ENCODE data around the gene TMEM117. TPM values are rescaled to one million over a fixed set of nuclear protein-coding genes. Genes with fewer than 3 reads are reported as not detected.
A peak's percentile ranks its signal among the peaks of the same experiment; 100 is the strongest.

TMEM117 gene
- total RNA-seq, 1 donor: 22.4 TPM

DNA sequence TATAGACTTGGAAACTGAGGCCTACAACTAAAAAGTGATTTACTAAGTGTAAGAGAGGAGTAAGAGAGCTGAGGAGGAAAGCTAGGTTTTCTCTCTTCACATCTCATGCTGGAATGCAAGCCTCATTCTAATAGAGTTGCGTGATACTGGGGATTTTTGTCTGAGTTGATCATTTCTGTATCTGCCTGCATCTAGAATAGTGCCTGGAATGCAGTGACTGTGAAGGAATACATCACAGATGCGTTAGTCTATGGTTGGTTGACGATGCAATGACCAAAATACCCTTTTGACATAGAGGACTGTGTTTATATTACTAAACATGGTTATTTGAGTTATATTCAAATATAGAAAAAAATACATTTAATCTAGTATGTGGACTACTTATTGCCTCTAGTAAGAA, 9.2 kb upstream of the TMEM117 start:
- no peak for DNase-seq (ENCODE audit: insufficient read length, low spot score, missing footprints)
- no peak overlapping the region for H3K4me3 ChIP-seq (ENCODE audit: insufficient read depth, low read length)
- TF ChIP-seq, protein P1, sequence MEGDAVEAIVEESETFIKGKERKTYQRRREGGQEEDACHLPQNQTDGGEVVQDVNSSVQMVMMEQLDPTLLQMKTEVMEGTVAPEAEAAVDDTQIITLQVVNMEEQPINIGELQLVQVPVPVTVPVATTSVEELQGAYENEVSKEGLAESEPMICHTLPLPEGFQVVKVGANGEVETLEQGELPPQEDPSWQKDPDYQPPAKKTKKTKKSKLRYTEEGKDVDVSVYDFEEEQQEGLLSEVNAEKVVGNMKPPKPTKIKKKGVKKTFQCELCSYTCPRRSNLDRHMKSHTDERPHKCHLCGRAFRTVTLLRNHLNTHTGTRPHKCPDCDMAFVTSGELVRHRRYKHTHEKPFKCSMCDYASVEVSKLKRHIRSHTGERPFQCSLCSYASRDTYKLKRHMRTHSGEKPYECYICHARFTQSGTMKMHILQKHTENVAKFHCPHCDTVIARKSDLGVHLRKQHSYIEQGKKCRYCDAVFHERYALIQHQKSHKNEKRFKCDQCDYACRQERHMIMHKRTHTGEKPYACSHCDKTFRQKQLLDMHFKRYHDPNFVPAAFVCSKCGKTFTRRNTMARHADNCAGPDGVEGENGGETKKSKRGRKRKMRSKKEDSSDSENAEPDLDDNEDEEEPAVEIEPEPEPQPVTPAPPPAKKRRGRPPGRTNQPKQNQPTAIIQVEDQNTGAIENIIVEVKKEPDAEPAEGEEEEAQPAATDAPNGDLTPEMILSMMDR (IDR thresholded peaks at IDR 0.05; ENCODE audit: extremely low read depth, low read depth, low read length): no peak

DNA sequence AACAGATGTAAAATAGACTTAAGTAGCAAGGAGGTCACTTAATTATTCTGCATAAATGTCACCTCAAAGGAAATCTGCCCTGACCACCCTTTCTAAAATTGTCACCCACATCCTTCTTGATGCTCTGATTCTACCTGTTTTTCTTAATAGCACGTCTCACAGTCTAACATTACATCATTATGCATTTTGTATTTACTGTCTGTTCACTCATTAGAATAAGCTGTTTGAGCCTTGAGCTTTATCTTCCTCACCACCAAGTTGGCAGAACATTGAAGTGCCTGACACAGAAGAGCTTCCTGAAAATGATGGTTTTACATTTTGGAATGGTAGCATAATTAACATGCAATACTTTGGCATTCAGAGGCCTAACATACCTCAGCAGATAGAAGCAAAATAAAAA, 8.8 kb upstream of the TMEM117 start:
- no peak overlapping the region for H3K4me2 ChIP-seq (ENCODE audit: insufficient read depth, low read length)
- TF ChIP-seq, protein P1 (IDR thresholded peaks at IDR 0.05; ENCODE audit: extremely low read depth, low read depth, low read length): no peak
- H2AFZ ChIP-seq (ENCODE audit: low read length): no peak overlapping the region
- no peak overlapping the region for H3K27ac ChIP-seq (ENCODE audit: low read depth, low read length)
- no peaks in the 10 kb centered on the region for H3K36me3 ChIP-seq (ENCODE audit: insufficient read depth, low read length)
- no peaks in the 10 kb centered on the region for H4K20me1 ChIP-seq (ENCODE audit: insufficient read depth, low read length)
- DNase-seq (ENCODE audit: insufficient read length, low spot score, missing footprints): no peak
- H3K27me3 ChIP-seq (ENCODE audit: insufficient read depth, low read length): no peaks in the 10 kb centered on the region
- H3K79me2 ChIP-seq (ENCODE audit: insufficient read depth, low read length): no peaks in the 10 kb centered on the region
- H3K9me3 ChIP-seq (ENCODE audit: low read depth, low read length): no peaks in the 10 kb centered on the region
- H3K4me1 ChIP-seq (ENCODE audit: insufficient read depth, low read length): peaks cover 7% of the 10 kb centered on the region
- H3K4me3 ChIP-seq (ENCODE audit: insufficient read depth, low read length): no peak overlapping the region

More for the DNA sequence above, 9.2 kb upstream of the TMEM117 start:
- Histone ChIP-seq H3K4me1 (ENCODE audit: insufficient read depth, low read length) (peaks cover 7% of the 10 kb centered on the region), H3K9me3 (ENCODE audit: low read depth, low read length) (no peaks in the 10 kb centered on the region), H3K79me2 (ENCODE audit: insufficient read depth, low read length) (no peaks in the 10 kb centered on the region), H3K27ac (ENCODE audit: low read depth, low read length) (no peak overlapping the region), H4K20me1 (ENCODE audit: insufficient read depth, low read length) (no peaks in the 10 kb centered on the region), H3K4me2 (ENCODE audit: insufficient read depth, low read length) (no peak overlapping the region), H3K27me3 (ENCODE audit: insufficient read depth, low read length) (no peaks in the 10 kb centered on the region), H3K36me3 (ENCODE audit: insufficient read depth, low read length) (no peaks in the 10 kb centered on the region), H2AFZ (ENCODE audit: low read length) (no peak overlapping the region)

DNA sequence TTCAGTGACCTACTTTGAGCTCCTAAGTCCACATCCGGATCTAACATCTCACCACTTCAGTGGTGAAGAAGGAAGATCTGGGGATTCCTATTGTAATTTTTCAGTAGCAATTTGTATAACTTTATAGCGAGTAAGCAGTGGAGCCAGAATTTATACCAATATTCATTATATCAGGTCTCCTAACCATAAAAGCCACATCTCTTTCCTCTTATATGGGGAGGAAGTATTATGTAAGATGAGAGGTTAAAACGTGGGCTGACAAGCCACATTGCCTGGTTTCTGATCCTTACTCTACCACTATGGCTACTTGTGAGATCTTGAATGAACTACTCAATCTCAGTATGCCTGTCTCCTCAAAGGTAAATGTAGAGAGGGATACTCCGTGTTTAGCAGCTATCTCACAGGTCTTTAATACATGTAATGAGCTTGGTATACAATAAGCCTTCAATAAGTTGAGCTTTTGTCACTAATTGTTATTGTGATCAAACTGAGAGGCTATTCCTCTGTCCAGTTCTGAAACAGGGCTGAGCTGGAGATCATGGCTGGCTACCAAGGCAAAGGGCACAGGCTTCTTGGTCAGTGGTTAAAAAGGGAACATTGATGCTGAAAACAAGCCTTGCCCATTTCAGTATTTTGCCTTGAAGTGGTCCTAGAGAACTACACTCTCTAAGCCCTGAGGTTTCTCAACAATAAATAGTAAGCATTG, 3.3 kb upstream of the TMEM117 start:
- no peak overlapping the region for H3K4me2 ChIP-seq (ENCODE audit: insufficient read depth, low read length)
- no peaks in the 10 kb centered on the region for H3K27me3 ChIP-seq (ENCODE audit: insufficient read depth, low read length)
- peaks cover 12% of the 10 kb centered on the region for H3K4me1 ChIP-seq (ENCODE audit: insufficient read depth, low read length)
- DNase-seq (ENCODE audit: insufficient read length, low spot score, missing footprints): peak; percentile 73
- TF ChIP-seq, protein P1 (IDR thresholded peaks at IDR 0.05; ENCODE audit: extremely low read depth, low read depth, low read length): no peak
- peaks cover 3% of the 10 kb centered on the region for H3K79me2 ChIP-seq (ENCODE audit: insufficient read depth, low read length)
- H3K9me3 ChIP-seq (ENCODE audit: low read depth, low read length): no peaks in the 10 kb centered on the region
- H3K27ac ChIP-seq (ENCODE audit: low read depth, low read length): no peak overlapping the region
- no peak overlapping the region for H2AFZ ChIP-seq (ENCODE audit: low read length)
- H4K20me1 ChIP-seq (ENCODE audit: insufficient read depth, low read length): no peaks in the 10 kb centered on the region
- H3K36me3 ChIP-seq (ENCODE audit: insufficient read depth, low read length): no peaks in the 10 kb centered on the region
- H3K4me3 ChIP-seq (ENCODE audit: insufficient read depth, low read length): no peak overlapping the region

DNA sequence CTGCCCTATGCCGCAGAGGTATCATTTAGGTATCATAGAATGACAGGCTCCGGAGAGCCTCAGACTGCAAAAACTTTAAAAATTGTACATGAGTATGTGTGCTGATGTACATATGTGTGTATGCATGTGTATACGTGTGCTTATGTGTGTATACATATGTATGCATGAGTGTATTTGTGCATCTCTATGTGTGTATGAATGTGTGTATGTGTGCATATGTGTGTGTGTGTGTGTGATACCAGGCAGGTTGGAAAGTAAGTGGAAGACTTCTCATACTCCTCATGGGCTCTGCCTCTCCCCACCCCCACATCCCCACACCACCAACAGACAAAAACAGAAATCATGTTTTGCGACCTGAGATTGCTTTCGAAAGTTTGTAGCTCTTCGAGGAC, 621 bp upstream of the TMEM117 start:
- Histone ChIP-seq H3K4me2 (ENCODE audit: insufficient read depth, low read length) (peak overlapping the region; percentile 81), H3K27me3 (ENCODE audit: insufficient read depth, low read length) (no peaks in the 10 kb centered on the region), H3K79me2 (ENCODE audit: insufficient read depth, low read length) (peaks cover 19% of the 10 kb centered on the region), H3K9me3 (ENCODE audit: low read depth, low read length) (no peaks in the 10 kb centered on the region), H4K20me1 (ENCODE audit: insufficient read depth, low read length) (no peaks in the 10 kb centered on the region), H3K4me3 (ENCODE audit: insufficient read depth, low read length) (peak overlapping the region; percentile 80), H3K27ac (ENCODE audit: low read depth, low read length) (no peak overlapping the region), H3K4me1 (ENCODE audit: insufficient read depth, low read length) (peaks cover 5% of the 10 kb centered on the region), H3K36me3 (ENCODE audit: insufficient read depth, low read length) (no peaks in the 10 kb centered on the region), H2AFZ (ENCODE audit: low read length) (peak overlapping the region; percentile 75)
- DNase-seq (ENCODE audit: insufficient read length, low spot score, missing footprints): peak; percentile 70
- TF ChIP-seq, protein P1 (IDR thresholded peaks at IDR 0.05; ENCODE audit: extremely low read depth, low read depth, low read length): no peak

Measured in osteoblast (primary cell).